ENCODE data around the gene ATP6V1F.

DNA sequence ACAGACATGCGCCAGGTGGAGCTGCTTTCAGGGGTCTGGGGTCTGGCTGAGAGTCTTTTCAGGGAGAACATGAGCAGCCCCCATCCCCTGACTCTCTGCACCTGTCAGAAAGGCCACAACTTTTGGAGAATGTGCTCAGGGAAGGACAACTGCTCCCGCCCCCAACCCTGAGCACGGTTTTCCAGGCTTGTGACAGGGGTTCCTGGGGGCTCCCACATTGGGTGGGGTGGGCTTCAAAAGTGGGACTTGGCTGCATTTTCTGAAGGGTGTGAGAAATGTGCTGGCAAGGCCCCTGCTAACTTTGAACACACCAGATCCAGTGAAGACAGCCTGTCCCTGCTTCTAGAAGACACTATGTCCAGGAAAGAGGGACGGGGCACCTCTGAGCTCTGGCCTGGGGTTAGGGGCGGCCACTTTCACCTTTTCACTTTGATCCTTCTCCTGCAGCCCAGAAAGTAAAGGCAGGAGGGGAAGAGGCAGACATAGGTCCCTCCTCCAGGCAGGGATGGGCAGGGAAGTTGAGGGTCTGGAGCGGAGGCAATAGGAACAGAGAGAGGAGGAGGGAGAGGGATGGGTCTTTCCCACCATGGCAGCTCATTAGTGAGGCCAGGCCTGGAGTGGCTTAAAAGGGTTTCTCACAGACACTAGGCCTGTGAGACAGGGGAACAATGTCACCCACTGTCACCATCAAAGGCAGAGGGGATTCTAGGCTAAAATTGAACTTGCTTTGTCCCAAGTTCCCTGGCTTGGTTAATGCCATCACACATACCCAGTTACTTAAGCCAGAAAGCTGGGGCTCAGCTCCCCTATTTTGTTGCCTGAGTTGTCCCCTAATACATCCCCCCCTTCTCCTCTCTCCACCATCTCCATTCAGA is 46.3 kb downstream of the ATP6V1F start:
- TF ChIP-seq POLR2A (IDR thresholded peaks at IDR 0.05) (no peak), POLR2AphosphoS5 (IDR thresholded peaks at IDR 0.05; ENCODE audit: insufficient read depth in 1 of 2, low read depth in 1 of 2) (no peak)
- TF ChIP-seq, protein P1, sequence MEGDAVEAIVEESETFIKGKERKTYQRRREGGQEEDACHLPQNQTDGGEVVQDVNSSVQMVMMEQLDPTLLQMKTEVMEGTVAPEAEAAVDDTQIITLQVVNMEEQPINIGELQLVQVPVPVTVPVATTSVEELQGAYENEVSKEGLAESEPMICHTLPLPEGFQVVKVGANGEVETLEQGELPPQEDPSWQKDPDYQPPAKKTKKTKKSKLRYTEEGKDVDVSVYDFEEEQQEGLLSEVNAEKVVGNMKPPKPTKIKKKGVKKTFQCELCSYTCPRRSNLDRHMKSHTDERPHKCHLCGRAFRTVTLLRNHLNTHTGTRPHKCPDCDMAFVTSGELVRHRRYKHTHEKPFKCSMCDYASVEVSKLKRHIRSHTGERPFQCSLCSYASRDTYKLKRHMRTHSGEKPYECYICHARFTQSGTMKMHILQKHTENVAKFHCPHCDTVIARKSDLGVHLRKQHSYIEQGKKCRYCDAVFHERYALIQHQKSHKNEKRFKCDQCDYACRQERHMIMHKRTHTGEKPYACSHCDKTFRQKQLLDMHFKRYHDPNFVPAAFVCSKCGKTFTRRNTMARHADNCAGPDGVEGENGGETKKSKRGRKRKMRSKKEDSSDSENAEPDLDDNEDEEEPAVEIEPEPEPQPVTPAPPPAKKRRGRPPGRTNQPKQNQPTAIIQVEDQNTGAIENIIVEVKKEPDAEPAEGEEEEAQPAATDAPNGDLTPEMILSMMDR (IDR thresholded peaks at IDR 0.05), result no peak
